HFF-Myc (cell line): ENCODE results near the gene HAUS3.
A peak's percentile ranks its signal among the peaks of the same experiment; 100 is the strongest.

ENCODE experiments used
- DNase-seq: peaks from one replicate; pipeline ENCODE4 v3.0.0-alpha.2; 2011; ENCODE audit warnings: low read depth; ENCODE audit errors: extremely low read depth
- H3K4me3 ChIP-seq: replicated peaks from 2 replicates; pipeline ENCODE4 v1.5.1; 2011; ENCODE audit warnings: low read depth, mild to moderate bottlenecking, control low read depth, low read length
- TF ChIP-seq, protein P1 (sequence below): IDR thresholded peaks from 2 replicates; pipeline ENCODE4 v1.5.1; 2012; ENCODE audit warnings: mild to moderate bottlenecking, low read depth, low read length, control low read depth; ENCODE audit errors: missing control alignments

Gene HAUS3

DNA sequence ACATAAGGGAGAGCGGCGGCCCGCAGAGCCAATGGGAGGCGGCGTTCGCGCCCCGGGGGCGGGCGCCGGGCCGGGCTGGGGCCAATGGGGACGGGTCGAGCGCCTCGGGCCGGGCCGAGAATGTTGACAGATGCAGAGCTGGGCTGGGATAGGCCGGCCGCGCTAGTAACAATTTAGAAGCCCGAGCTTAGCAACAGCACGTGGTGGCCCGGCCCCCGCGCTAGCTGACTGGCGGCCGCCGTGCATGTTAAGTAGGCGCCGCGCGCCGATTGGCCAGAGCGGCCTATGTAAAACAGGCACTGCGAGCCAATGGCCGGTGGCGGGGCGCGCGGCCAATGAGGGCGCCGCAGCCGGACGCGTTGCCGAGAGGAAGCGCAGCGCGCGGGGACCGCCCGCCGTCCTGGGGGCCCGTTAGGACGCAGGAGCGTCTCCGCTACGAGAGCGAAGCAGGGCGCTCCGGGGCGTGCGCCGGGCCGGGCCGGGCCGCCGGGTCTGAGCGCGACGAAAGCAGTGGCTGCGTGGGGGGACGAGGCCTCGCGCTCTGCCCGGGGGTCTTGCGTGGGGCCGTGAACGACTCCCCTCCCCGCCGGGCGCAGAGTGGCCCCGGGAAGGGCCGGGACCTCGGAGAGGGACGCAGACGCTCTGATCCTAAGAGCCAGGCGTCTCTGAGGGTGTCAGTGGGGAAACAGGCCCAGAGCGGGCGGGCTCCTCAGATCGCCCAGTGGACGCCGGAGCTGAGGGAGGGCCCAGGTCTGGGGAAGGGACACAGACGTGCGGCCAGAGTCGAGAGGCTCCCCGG, 20.4 kb upstream of the HAUS3 start:
- peak; percentile 95 for DNase-seq
- peak overlapping the region; percentile 59 for H3K4me3 ChIP-seq
- TF ChIP-seq, protein P1, sequence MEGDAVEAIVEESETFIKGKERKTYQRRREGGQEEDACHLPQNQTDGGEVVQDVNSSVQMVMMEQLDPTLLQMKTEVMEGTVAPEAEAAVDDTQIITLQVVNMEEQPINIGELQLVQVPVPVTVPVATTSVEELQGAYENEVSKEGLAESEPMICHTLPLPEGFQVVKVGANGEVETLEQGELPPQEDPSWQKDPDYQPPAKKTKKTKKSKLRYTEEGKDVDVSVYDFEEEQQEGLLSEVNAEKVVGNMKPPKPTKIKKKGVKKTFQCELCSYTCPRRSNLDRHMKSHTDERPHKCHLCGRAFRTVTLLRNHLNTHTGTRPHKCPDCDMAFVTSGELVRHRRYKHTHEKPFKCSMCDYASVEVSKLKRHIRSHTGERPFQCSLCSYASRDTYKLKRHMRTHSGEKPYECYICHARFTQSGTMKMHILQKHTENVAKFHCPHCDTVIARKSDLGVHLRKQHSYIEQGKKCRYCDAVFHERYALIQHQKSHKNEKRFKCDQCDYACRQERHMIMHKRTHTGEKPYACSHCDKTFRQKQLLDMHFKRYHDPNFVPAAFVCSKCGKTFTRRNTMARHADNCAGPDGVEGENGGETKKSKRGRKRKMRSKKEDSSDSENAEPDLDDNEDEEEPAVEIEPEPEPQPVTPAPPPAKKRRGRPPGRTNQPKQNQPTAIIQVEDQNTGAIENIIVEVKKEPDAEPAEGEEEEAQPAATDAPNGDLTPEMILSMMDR = no peak

DNA sequence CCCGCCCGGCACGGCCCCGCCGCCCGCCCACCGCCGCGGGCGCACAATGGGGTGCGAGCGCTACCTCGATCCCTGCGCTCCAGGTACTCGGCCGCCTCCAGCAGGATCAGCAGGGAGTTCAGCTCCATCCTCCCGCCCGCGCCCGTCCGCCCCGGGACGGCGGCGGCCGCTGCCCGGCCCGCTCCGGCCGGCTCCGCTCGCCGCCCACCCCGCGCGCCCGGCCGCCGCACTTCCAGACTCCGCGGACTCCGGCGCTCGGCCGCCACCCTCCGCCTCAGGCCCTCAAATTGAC, 19.9 kb upstream of the HAUS3 start, which contains the start of gene MXD4:
Gene MXD4 (minus strand): TSS at position 257 of the 292 bp plus-strand sequence. CDS start 129 bp downstream, at position 128.
- peak within 1 kb of the TSS; percentile 59 for H3K4me3 ChIP-seq
- no peak for DNase-seq
- TF ChIP-seq, protein P1 = no peak

DNA sequence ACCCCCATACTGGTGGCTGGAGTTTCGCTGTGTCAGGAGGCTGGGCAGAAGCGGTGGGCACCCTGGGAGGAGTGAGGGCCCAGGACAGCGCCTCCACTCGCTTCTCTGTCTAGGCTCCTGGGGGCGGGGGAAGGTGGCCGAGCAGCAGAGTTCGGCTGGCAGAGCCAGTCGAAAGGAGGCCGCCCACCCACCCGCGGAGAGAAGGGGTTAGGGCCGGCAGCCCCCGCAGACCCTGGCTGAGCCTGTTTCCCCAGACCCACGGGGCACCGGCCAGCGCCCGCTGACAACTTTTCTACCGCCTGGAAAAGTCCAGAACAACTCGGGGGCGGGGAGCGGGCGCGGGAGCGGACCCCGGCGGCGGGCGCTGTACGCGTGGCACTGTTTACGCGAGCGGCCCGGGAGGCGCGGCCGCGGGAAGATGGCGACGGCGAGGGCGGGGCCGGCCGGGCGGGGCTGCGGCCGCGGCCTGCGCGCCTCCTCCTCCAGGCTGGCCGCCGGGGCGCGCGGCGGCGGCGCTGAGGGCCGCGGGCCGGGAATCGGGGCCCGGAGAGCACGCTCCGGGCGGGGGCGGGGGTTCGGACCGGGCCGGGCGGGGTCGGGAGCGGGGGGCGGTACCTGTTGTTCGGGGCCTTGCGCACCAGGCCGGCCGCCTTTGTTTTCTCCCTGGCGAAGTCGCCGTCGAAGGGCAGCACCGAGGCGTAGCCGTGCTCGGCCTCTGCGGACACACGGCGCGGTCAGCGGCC, 19.4 kb upstream of the HAUS3 start:
- DNase-seq = no peak
- TF ChIP-seq, protein P1 = no peak
- peak overlapping the region; percentile 54 for H3K4me3 ChIP-seq

DNA sequence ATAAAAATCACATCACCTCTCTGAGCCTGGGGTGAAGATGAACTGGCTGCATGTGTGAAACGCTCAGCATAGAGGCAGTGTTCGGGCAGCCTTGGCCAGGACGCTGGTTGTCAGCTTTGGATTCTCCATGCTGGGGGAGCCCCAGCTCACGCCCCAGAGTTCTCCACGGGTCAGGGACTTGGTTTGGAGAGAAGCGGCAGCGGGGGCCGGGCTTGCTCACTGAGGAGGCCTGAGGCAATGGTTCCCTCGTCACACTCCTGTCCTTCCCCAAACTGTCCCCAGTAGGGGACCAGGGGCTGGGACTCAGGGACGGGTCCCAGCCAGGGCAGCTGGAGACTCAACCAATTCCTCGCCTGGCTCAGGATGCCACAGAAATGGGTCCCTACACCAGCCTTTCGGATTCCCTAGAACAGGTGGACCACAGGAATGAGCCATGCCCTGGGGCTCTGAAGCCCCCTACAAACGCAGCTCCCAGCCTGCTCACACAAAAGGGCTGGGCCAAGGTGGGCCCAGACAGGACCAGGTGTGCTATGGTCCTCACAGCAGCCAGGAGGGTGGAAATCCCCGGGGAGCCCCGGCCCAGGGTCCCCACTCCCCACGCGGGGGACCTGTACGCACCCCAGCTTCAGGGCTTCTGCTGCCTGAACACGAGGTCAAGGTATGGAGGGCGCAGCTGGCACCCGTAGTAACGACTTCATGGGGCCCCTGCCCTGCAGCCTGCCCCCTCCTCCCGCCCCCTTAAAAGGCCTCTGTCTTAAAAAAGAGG, 18.6 kb upstream of the HAUS3 start:
- TF ChIP-seq, protein P1 = no peak
- DNase-seq = no peak
- peak overlapping the region; percentile 54 for H3K4me3 ChIP-seq

DNA sequence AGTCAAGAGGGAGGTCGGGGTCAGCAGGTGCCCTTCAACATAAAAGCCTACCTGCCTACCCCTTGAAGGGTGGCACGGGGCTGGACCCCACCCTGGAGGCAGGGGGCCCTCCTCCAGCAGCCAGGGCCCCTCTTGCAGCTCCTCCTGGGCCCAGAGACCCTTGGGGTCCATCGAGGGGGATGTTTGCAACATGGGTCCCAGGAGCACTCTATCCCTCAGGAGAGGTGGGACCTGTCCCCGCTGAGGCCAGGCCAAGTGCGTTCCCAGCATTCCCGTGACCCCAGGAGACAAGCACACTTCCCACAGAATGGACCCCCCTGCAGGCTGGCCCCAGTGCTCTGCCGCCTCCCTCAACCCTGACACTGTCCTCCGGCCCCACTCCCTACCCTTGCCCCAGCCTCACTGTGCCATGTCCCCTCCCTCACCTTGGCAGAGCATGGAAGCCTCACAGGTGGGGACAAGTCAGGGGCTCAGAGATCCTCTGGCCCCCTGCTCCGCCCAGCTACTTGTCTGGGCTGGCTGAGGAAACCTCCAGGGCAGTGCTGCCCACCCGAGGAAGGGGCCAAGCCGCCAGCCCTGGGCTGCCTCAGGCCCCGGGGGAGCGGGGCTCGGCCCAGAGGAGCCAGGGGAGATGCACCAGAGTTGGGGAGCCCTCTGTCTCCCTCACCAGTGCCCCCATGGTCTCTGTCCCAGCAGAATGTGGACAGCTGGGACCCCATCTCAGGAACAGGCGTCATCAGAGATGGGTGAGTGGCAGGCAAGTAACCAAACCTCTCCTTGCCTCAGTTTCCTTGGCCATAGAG, 17.8 kb upstream of the HAUS3 start:
- TF ChIP-seq, protein P1 = no peak
- DNase-seq = no peak
- H3K4me3 ChIP-seq = peak overlapping the region; percentile 54

GRCh38 chr4:2259036-2259540, 17.2 kb upstream of the HAUS3 start:
- TF ChIP-seq, protein P1 = no peak
- H3K4me3 ChIP-seq = peak overlapping the region; percentile 54
- no peak for DNase-seq
